Cerebellar cortex (tissue), 1 donor: ENCODE measurements around the gene ASAP2.

Source experiments
- DNase-seq: peaks from one replicate; pipeline ENCODE4 v3.0.0-alpha.2; 2015; ENCODE audit warnings: low spot score

Gene ASAP2

GRCh38 chr2:9347411-9347881 is 140.8 kb downstream of the ASAP2 start:
- DNase-seq = peak; percentile 36

GRCh38 chr2:9354318-9354717 is 147.7 kb downstream of the ASAP2 start:
- no peak for DNase-seq

GRCh38 chr2:9355270-9355669 is 148.7 kb downstream of the ASAP2 start:
- DNase-seq = no peak

GRCh38 chr2:9355716-9356115 is 149.1 kb downstream of the ASAP2 start:
- DNase-seq = no peak

GRCh38 chr2:9356261-9356660 is 149.6 kb downstream of the ASAP2 start:
- DNase-seq = no peak

- DNase-seq = no peak
Measured at GRCh38 chr2:9358846-9359245, 152.2 kb downstream of the ASAP2 start.

- DNase-seq = no peak
Measured at GRCh38 chr2:9359463-9359862, 152.9 kb downstream of the ASAP2 start.

- no peak for DNase-seq
Measured at GRCh38 chr2:9360110-9360509, 153.5 kb downstream of the ASAP2 start.

- DNase-seq = no peak
Measured at GRCh38 chr2:9360701-9361100, 154.1 kb downstream of the ASAP2 start.

- DNase-seq = no peak
Measured at GRCh38 chr2:9364373-9364772, 157.8 kb downstream of the ASAP2 start.

GRCh38 chr2:9364791-9365497 is 158.3 kb downstream of the ASAP2 start:
- no peak for DNase-seq

- no peak for DNase-seq
Measured at GRCh38 chr2:9365498-9366019, 158.9 kb downstream of the ASAP2 start.

GRCh38 chr2:9366026-9366425 is 159.4 kb downstream of the ASAP2 start:
- DNase-seq = peak; percentile 87

GRCh38 chr2:9370746-9371145 is 164.1 kb downstream of the ASAP2 start:
- no peak for DNase-seq

GRCh38 chr2:9373047-9373446 is 166.4 kb downstream of the ASAP2 start:
- DNase-seq = peak; percentile 15

- DNase-seq = no peak
Measured at GRCh38 chr2:9373476-9373875, 166.9 kb downstream of the ASAP2 start.

GRCh38 chr2:9374071-9374730 is 167.6 kb downstream of the ASAP2 start:
- DNase-seq = no peak

GRCh38 chr2:9375857-9376428 is 169.3 kb downstream of the ASAP2 start:
- no peak for DNase-seq

GRCh38 chr2:9377461-9378097 is 171.0 kb downstream of the ASAP2 start:
- DNase-seq = peak; percentile 66

GRCh38 chr2:9378433-9379390 is 172.1 kb downstream of the ASAP2 start:
- DNase-seq = peak; percentile 94

GRCh38 chr2:9379391-9379755 is 172.8 kb downstream of the ASAP2 start:
- DNase-seq = no peak
